CD4-positive, alpha-beta T cell treated with Interleukin-6 for 4 hours (primary cell): ENCODE results near the gene PPT1.

Experiments used
- DNase-seq: peaks from one replicate; pipeline ENCODE4 v3.0.0-alpha.2; 2020; ENCODE audit warnings: mixed read lengths

The PPT1 gene

DNA sequence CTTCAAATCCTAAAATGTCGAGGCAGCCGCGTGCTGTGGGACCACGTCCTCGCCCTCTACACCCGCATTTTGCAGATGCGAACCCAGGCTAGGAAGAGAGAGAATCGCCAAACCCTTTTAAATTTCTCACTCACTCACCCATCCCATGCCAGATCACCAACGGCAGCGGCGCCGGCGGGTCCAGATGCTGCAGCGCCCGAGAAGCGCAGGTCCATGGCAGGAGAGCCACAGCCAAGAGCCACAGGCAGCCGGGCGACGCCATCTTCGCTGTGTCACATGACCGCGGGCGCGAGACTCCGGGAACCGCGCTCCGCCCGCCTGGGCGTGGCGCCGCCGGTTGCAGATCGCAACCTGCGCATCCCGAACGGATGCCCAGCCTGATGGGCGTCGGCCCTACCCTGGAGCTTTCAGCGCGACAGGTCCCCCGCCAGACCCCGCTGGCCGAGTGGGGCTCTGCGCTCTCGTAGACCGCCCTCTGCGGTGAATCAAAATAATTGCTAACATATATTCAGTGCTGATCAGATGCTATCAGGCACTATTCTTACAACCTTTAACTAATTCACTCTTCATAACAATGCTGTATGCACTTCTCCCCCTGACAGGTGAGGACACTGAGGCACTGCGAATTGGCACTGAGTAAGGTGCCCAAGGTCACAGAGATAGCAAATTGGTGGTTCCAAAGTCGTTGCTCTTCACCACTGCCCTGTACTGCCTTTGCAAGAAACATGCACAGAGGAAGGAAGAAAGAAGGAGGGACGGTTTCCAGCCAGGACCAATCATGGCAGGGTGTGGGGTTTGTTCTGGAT lies at the start of gene PPT1:
Gene PPT1, minus strand, starts transcription at position 276 of the 806 bp plus-strand sequence. Its CDS starts 14 bp downstream, at position 262.
- peak; percentile 83 for DNase-seq

DNA sequence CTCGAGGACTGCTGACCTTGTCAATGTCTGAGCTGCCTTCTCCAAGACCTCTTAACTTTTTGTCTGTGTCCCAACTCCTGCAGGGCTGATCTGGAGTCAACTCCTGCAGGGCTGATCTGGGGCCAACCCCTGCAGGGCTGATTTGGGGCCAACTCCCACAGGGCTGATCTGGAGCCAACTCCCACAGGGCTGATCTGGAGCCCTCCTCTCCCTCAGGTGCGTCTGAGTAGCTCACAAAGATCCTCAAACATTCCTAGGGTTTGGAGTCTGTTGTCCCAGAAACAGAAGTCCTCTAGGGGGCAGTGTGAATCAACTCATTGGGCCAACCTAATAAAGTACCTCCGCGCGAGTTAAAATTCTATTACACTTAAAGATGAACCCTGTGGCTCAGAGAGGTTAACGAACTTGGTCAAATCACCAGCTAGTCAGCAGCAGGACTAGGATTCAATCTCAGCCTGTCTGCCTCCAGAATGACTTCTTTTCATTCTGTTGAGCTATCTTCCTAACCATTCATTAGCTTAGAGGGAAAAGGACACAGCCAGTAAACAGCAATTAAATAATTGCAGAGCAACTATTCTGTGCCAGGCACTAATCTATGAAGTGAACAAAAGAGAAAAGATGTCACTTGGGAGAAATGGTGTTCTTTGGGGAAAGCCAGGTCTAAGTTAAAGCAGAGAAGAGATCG lies 47.0 kb upstream of the PPT1 start:
- peak; percentile 65 for DNase-seq

DNA sequence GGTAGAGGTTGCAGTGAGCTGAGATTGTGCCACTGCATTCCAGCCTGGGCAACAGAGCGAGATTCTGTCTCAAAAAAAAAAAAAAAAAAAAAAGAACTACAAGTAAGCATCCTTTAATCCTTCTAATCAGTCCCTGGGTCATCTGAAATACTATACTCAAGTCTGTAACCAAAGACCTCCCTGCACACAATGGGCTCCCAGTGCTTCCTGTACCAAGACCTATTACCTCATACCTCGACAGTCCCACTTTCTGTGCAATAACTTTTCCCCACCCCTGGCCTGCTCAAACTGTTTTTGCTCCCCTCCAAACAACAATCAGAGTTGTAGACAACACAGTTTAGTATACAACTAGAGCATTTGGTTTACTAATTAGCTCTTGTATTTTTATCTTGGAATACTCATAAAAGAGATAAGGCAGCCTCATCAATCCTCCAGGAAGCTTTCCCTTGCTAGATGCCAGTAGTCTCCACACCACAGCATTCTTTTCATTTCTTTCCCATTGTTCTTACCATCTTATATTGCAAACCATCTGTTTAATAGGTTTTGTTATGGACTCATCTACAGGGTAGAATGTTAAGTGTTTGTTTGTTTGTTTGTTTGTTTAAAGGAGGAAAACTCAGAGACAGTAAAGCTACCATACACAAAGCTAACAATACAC lies 45.0 kb upstream of the PPT1 start:
- no peak for DNase-seq

DNA sequence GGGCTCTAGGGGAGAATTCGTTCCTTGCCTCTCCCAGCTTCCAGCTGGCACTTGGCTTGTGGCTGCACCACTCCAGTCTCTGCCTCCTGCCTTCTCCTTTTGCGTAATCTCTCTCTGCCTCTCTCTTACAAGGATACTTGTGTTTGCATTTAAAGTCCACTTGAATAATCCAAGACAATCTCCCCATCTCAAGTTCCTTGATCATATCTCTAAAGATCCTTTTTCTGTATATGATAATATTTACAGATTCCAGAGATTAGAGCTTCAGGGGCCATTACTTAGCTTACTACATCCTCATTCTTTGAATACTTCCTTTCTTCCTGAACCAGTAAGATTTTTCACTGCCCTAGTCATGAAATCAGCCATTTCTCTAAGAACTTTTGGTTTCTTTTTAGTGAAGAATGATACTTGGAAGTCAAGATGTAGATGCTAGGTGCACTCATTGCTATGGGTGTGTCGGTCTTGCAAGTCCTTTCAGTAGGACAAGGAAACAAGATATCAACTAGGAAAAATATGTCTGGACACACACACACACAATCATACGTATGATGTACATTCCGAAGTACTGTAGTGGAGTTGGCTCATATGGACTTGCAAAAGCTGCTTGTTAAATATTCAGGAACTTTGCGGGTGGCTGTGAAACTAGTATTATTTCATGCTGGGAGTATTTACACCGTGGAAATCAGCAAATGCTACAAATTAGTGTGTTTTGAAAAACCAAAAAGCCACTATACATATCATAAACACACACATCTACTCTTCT lies 43.3 kb upstream of the PPT1 start:
- no peak for DNase-seq

DNA sequence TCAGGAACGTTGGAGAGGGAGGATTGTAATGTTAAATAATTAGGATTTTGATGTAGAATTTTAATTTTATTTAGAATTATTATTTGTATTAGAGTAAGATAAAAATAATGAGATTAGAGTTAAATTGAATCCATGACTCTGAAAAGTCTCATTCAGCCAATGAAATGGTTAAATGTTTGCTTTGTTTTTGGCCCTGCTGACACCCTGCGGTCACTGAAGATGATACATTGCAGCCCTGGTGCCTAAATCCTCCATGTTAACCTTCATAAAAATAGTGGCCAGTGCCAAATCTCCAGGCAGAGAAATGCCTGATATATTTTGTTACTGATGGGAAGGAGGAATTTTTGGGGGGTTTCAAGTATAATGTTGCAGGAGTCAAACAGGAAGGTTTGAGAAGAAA lies 36.8 kb upstream of the PPT1 start:
- no peak for DNase-seq

DNA sequence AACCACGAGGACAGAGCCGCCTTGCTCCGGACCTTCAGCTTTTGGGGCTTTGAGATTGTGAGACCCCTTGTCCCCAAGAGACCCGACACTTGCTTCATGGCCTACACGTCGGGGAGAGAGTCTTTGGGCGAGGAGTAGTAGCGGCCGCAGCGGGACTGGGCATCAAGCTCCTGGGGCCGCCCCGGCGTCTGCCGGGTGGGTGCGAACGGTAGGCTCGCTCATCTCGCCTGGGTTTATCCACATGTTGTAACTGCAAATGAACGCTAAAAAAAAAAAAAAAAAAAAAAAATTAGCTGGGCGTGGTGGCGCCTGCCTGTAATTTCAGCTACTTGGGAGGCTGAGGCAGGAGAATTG lies 36.2 kb upstream of the PPT1 start:
- DNase-seq, result no peak

DNA sequence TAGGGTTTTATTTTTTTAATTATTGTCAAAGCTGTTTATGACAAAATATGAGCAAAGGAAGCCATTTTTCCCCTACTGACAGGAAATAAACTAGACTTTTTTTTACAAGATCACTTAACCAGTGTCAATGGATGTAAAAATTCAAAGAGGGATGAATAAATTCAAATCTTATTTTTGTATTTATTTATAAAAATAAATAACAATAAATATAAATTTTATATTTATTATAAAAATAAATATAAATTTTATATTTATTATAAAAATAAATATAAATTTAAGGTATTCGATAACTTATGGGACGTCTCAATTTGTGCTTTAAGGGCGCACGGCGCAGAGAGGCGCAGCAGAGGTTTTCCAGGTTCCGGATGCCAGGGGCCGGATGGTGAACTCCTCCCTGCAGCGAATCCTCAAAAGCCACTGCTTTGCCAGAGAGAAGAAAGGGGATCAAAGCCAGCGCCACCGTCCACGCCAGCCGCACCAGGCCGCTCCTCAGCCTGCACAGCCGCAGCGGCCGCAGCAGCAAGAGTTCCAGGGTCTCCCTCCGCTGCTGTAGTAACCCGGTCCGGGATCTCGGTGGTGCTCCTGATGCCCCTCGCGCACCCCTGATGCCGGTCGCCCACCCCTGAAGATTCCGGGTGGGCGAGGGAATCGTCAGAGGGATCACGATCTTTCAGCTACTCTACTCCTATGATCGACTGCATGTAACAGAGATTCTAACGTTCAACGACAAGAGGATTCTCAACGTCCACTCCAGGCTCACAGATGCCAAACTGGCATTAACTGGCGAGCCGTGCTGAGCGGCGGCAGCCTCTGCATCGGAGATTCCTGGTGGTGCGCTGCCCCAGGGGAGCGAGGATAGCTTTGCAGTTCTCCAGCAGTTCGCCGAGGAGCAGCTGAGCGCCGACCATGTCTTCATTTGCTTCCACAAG lies 35.6 kb upstream of the PPT1 start:
- no peak for DNase-seq

DNA sequence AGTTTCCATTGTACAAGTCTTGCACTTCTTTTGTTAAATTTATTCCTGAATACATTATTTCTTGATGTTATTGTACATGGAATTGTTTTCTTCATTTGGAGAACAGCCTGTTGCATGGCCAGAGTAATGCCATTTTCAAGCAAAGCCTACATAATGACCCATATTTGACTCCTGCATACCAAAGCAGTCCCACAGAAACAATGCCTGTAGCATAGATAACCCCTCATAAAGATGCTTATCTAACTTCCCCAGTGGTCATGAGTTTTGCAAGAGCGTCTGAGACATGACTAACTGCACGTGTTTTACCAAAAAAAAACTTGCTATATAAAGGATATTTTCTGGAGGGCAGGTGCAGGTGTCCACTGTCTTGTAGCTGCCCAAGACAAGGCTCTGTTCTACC lies 33.8 kb upstream of the PPT1 start:
- DNase-seq, result no peak

DNA sequence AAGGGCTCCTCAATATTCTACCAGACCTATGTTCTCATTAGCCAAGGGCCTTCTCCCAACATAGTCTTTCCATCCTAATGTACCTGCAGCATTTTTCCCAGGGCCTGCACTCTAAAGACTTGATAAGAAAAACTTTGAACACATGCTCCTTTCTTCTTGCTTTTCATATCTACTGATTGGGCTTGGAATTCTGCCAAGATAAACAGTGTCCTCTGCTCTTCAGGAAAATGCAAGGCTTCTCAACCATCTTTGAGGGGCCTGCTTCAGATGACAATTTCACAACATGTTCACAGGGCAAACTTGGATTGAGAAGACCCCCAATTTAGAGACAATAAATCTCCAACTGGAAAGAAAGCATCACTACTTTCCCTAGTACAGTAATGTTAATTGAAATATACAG lies 25.8 kb upstream of the PPT1 start:
- no peak for DNase-seq

DNA sequence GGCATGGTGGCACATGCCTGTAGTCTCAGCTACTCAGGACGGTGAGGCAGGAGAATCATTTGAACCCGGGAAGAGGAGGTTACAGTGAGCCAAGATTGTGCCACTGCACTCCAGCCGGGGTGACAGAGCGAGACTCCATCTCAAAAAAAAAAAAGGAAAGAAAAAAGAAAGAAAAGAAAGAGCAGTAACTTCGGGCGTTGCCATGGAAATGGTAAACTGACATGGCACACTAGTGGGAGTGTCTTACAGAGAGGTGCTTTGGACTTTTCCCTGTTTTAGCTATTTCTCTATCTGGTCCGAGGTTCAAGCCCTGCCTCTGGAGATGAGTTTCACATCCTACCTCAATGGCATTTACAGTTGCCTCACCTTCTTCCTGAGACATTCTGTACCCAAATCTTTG lies 23.1 kb upstream of the PPT1 start:
- no peak for DNase-seq

DNA sequence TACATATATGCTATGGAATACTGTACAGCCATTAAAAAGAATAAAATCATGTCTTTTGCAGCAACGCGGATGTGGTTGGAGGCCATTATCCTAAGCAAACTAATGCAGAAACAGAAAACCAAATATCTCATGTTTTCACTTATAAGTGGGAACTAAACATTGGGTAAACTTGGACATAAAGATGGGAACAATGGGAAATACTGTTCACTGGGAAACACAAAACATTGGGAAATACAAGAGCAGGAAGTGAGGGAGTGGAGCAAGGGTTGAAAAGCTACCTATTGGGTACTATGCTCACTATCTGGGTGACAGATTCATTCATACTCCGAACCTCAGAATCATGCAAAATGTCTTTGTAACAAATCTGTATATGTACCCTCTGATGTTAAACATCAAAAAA lies 17.3 kb upstream of the PPT1 start:
- no peak for DNase-seq

DNA sequence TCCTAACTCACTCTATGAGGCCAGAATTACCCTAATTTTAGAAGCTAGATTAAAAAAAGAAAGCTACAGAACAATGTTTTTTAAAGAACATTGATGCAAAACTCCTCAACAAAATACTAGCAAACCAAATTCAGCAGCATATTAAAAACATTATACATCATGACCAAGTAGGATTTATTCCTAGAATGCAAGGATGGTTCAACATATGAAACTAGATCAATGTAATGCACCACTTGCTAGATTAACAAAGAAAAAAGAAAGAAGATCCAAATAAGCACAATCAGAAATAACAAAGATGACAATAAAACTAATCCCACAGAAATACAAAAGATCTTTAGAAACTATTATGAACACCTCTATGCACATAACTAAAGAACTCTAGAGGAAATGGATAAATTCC lies 13.3 kb upstream of the PPT1 start:
- DNase-seq, result no peak

DNA sequence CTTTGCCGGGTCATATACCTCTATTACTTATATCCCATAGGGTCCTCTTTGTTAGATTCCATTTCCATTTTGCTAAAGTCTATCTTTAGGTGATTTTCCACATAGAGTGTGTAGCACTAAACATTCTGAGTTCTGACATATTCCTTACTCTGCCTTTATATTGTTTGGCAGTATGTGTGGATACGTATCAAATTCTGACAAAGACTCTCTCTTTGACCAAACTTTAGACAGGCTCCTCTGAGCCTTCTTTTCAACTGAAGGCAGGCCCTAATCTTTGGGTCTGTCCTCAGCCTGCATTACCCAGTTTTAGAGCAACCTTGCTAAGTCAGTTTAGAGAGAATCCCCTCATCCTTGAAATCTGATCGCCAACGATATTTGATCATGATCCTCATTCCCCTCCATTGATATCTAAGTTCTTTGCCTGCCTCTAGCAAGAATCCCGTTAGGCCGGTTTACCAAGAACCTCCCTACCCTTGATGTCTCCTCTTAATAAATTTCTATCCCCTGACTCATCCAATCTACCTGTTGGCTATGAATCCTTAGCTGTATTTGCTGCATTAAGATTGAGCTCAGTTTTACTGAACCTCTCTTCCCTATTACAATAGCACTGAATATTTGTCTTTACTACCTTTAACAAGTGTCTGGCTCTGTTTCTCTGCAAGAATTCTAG lies 10.4 kb upstream of the PPT1 start:
- DNase-seq, result no peak

DNA sequence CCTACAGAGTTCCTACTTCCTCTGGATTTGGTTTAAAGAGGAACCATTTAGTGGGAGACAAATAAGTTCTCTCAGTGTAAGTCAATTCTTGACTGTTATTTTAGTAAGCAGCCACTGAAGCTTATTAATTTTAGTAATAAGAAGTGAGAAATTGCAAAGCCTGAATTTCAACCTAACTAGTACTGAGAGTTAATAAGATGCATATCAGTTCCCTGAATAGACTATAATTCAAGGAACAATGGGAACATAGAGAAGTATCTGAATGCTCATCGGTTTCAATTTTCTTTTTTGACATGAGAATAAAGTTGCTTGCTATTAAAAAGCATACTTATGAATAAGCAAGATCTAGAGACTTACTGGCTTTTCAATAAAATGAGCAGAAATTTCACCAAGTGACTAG lies 8.0 kb upstream of the PPT1 start:
- DNase-seq, result no peak

DNA sequence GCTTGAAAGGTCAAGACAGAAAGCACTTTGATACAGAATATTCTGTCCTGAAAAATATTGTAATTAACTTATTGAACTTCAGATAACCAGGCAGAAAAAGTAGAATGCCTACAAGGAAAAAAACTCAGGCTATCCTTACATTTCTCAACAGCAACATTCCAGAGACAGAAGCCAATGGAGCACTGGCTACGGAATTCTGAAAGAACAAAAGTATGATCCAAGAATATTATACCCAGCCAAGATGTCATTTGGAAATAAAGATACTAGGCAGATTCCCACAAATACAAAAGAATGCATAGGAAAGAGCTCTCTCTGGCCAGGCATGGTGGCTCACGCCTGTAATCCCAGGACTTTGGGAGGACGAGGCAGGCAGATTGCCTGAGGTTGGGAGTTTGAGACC lies 5.8 kb upstream of the PPT1 start:
- no peak for DNase-seq

DNA sequence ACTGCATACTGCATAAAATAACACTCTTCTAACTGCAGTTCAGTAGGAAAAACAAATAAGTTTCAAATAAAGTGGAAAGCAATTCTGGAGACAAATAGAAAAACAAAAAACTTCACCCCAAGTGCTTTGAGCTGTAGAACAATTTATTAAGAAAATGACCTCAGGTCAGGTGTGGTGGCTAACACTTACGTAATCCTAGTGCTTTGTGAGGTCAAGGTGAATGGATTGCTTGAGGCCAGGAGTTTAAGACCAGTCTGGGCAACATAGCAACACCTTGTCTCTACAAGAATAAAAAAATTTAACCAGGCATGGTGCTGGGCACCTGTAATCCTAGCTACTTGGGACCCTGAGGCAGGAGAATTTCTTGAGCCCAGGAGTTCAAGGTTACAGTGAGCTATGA lies 5.0 kb upstream of the PPT1 start:
- DNase-seq, result no peak

DNA sequence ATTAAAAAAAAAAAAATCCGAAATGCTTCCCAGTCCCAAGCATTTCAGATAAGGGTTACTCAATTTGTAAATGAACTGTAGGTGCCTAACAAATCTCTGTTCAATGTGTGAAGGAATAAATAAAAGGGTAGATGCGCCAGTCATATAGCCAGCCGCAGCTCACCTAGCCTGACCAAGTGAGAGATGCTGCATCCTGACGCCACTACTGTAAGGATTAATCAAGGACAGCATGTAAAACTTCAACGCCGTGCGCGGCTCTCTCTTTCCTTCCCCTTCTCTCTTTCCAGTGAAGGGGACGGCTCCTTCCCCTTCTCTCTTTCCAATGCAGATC lies 441 bp downstream of the PPT1 start:
- DNase-seq, result no peak

DNA sequence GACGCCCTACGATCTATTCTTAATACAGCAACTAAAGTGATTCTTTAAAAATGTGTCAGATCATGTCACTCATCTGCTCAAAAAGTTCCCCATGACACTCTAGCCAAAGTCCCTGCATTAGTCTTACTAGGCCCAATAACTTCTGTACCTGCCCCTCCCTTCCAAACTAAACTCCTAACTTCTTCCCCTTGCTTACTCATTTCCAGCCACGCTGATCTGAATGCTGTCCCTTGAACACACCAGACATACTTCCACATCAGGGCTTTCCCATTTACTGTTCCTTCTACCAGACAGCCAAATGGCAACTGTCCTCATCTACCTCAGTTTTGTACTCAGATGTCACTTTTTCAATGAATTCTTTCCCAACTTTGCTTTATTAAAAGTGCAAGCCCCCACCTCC lies 1.2 kb downstream of the PPT1 start:
- DNase-seq, result no peak

DNA sequence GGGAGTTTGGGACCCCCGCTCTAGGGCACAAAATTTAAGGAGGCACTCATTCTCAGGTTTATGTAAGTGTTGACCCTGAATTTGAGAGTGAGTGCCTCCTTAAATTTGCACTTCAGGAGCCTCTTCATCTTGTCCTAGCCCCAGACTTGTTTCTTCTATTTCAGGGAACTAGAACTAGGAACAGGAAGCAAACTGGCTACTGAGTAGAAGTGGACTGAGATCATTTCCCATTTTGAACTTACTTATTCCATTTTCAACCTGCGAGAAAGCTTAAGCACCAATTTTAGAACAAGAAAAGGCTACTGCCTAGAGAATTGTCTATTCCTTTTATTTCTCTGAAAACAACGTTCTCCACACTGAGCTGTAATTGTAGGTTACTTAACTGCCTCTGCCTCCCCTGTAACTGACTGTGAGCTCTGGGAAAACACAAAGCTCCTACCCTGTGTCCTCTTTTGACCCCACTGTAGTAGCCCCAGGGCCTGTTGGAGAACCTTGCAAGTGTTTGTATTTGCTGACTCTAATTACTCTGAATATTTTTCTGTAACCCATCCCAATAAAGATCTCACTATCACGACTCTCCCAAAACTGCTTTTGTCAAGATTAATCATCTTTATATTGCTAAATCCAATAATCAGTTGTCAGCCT lies 2.5 kb downstream of the PPT1 start:
- no peak for DNase-seq

DNA sequence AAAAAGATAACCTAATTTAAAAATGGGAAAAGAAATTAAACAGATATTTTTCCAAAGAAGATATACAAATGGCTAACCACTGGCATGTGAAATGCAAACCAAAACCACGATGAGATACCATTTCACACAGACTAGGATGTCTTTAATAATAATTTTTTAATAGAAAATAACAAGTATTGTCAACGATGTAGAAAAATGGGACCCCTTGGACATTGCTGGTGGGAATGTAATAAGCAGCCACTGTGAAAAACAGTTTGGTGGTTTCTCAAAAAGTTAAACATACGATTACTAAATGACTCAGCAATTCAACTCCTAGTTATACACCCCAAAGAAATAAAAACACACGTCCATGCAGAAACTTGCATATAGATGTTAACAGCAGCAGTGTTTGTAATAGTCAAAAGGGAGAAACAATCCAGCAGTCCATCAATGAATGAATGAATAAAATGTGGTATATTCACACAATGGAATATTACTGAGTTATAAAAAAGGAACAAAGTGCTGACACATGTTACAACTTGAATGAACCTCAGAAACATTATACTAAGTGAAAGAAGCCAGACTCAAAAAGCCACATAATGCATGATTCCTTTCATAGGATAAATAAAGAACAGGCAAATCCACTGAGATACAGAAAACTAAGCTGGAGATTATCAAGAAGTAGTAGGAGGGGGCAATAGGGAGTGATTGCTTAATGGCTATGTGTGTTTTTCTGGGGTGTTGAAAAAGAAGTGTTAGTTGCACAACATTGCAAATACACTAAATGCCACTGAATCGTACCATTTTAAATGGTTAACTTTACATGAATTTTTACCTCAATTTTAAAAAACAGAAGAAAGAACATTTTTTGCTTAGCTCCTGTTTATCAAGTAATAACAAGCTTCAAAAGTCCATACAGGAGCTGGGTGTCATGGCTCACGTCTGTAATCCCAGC lies 4.1 kb downstream of the PPT1 start:
- DNase-seq, result no peak
